Trophoblast cell (in vitro differentiated cells and primary cell): ENCODE data around the gene EPN2.
"Not testable (repeated sequence)": the region's sequence is repeated elsewhere in the genome, so short reads cannot be mapped to it uniquely, and the experiment has no call there.

Experiments
- DNase-seq, 2 donors: peaks; one replicate each; pipeline ENCODE4 v3.0.0-alpha.2; 2016
- H2AFZ ChIP-seq: 2 replicates; pipeline ENCODE4 v1.6.1; 2013; ENCODE audit warnings: low read length, moderate library complexity, mild to moderate bottlenecking; ENCODE audit not compliant: insufficient read depth, poor library complexity
- H2AK5ac ChIP-seq: 2 replicates; pipeline ENCODE4 v1.6.1; 2013; ENCODE audit warnings: mild to moderate bottlenecking, low read length
- H2BK120ac ChIP-seq: 2 replicates; pipeline ENCODE4 v1.6.1; 2013; ENCODE audit warnings: low read length, mild to moderate bottlenecking, moderate library complexity; ENCODE audit not compliant: insufficient read depth, poor library complexity
- H2BK12ac ChIP-seq: 2 replicates; pipeline ENCODE4 v1.6.1; 2013; ENCODE audit warnings: mild to moderate bottlenecking, low read length, moderate library complexity
- H2BK5ac ChIP-seq: 2 replicates; pipeline ENCODE4 v1.6.1; 2013; ENCODE audit warnings: low read length, low read depth, moderate library complexity, mild to moderate bottlenecking; ENCODE audit not compliant: poor library complexity
- H3K14ac ChIP-seq: 2 replicates; pipeline ENCODE4 v1.6.1; 2013; ENCODE audit warnings: mild to moderate bottlenecking, low read length
- H3K18ac ChIP-seq: 2 replicates; pipeline ENCODE4 v1.6.1; 2013; ENCODE audit warnings: mild to moderate bottlenecking, low read length
- H3K23ac ChIP-seq: 2 replicates; pipeline ENCODE4 v1.6.1; 2013; ENCODE audit warnings: low read length
- H3K27ac ChIP-seq: 2 replicates; pipeline ENCODE4 v1.5.1; 2013; ENCODE audit warnings: low read depth, mild to moderate bottlenecking, inconsistent platforms, low read length, moderate library complexity
- H3K27me3 ChIP-seq: 2 replicates; pipeline ENCODE4 v1.6.1; 2013; ENCODE audit warnings: inconsistent platforms, mild to moderate bottlenecking, low read length, moderate library complexity; ENCODE audit not compliant: insufficient read depth
- H3K36me3 ChIP-seq, 2 experiments: 1 replicate in 1 of 2; 2 replicates in 1 of 2; pipeline ENCODE4 v1.6.1; 2013; ENCODE audit warnings: low read length in 2 of 2, mild to moderate bottlenecking in 2 of 2, moderate library complexity in 1 of 2; ENCODE audit not compliant: insufficient read depth in 2 of 2, control insufficient read depth in 1 of 2
- H3K4ac ChIP-seq: 2 replicates; pipeline ENCODE4 v1.6.1; 2013; ENCODE audit warnings: low read depth, mild to moderate bottlenecking, low read length, moderate library complexity
- H3K4me1 ChIP-seq, 2 experiments: 1 replicate in 1 of 2; 2 replicates in 1 of 2; pipeline ENCODE4 v1.6.1; 2013; ENCODE audit warnings: low read length in 2 of 2, mild to moderate bottlenecking in 2 of 2, moderate library complexity in 1 of 2; ENCODE audit not compliant: insufficient read depth in 2 of 2, control insufficient read depth in 1 of 2
- H3K4me2 ChIP-seq: 2 replicates; pipeline ENCODE4 v1.6.1; 2013; ENCODE audit warnings: inconsistent platforms, mild to moderate bottlenecking, low read length, moderate library complexity
- H3K4me3 ChIP-seq: 2 replicates; pipeline ENCODE4 v1.5.1; 2013; ENCODE audit warnings: mild to moderate bottlenecking, low read depth, low read length, inconsistent platforms
- H3K79me1 ChIP-seq: one replicate; pipeline ENCODE4 v1.6.1; 2013; ENCODE audit warnings: low read length
- H3K79me2 ChIP-seq: 2 replicates; pipeline ENCODE4 v1.6.1; 2013; ENCODE audit warnings: low read length, mild to moderate bottlenecking; ENCODE audit not compliant: control insufficient read depth, insufficient read depth, poor library complexity
- H3K9ac ChIP-seq: 2 replicates; pipeline ENCODE4 v1.6.1; 2013; ENCODE audit warnings: mild to moderate bottlenecking, low read length
- H3K9me3 ChIP-seq: 2 replicates; pipeline ENCODE4 v1.6.1; 2013; ENCODE audit warnings: low read depth, mild to moderate bottlenecking, control low read depth, inconsistent platforms, low read length; ENCODE audit not compliant: insufficient read depth
- H4K12ac ChIP-seq: 2 replicates; pipeline ENCODE4 v1.6.1; 2013; ENCODE audit warnings: low read depth, mild to moderate bottlenecking, low read length, moderate library complexity
- H4K8ac ChIP-seq: 2 replicates; pipeline ENCODE4 v1.6.1; 2013; ENCODE audit warnings: low read depth, mild to moderate bottlenecking, low read length, moderate library complexity
- H4K91ac ChIP-seq: one replicate; pipeline ENCODE4 v1.6.1; 2013; ENCODE audit warnings: low read depth, mild to moderate bottlenecking, low read length, moderate library complexity
- WGBS: extraction: QIAGEN DNeasy Blood & Tissue Kit; methylation state at CpG from one replicate; pipeline ENCODE4 v1.1.7; 2013; ENCODE audit warnings: missing lambda C conversion rate; ENCODE audit not compliant: insufficient read length, insufficient coverage; ENCODE audit errors: extremely low coverage; 5-methylcytosine and 5-hydroxymethylcytosine counted together

EPN2 gene

DNA sequence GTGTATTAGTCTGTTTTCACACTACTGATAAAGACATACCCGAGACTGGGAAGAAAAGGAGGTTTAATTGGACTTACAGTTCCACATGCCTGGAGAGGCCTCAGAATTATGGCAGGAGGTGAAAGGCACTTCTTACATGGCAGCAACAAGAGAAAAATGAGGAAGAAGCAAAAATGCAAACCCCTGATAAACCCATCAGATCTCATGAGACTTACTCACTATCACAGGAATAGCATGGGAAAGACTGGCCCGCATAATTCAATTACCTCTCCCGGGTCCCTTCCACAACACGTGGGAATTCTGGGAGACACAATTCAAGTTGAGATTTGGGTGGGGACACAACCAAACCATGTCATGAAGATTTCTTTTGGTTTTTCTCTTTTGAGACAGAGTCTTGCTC lies 41.1 kb downstream of the EPN2 start:
- not testable (repeated sequence) for H3K9ac ChIP-seq, H3K79me2 ChIP-seq, H2AK5ac ChIP-seq, H3K4me3 ChIP-seq, H2BK120ac ChIP-seq, H3K4ac ChIP-seq, H3K9me3 ChIP-seq, H2BK12ac ChIP-seq, H4K91ac ChIP-seq, H3K4me2 ChIP-seq, H4K12ac ChIP-seq, H2BK5ac ChIP-seq, H3K4me1 ChIP-seq, H3K18ac ChIP-seq, H3K23ac ChIP-seq, H3K27me3 ChIP-seq, H3K27ac ChIP-seq, H4K8ac ChIP-seq, H2AFZ ChIP-seq, H3K79me1 ChIP-seq, H3K14ac ChIP-seq
- peak; percentile 38 to 49 for DNase-seq
- H3K36me3 ChIP-seq: peaks cover 10 to 25% of the 10 kb centered on the region in 2 experiments
- WGBS: no CpG with 5 or more reads among the region's 4 CpGs

DNA sequence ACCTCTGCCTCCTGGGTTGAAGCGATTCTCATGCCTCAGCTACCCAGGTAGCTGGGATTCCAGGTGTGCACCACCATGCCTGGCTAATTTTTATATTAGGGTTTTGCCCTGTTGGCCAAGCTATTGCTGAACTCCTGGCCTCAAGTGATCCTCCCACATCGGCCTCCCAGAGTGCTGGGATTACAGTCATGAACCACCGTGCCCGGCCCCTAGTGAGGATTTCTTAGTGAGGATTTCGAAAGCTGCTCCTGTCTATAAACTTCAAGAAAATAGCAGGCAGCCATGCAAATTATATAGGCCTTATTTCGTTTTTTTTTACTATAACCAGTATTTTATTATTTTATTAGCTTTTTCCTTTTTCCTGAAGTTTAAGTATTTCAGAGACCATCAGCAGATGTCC lies 41.6 kb downstream of the EPN2 start:
- Histone ChIP-seq H2BK120ac (no peak overlapping the region), H3K79me2 (no peaks in the 10 kb centered on the region), H2AK5ac (no peak overlapping the region), H3K79me1 (no peaks in the 10 kb centered on the region), H3K4ac (no peak overlapping the region), H3K14ac (no peak overlapping the region), H4K8ac (no peak overlapping the region), H3K4me3 (no peak overlapping the region), H3K4me2 (no peak overlapping the region), H2BK5ac (no peak overlapping the region), H4K91ac (no peak overlapping the region), H3K36me3 (peaks cover 15 to 29% of the 10 kb centered on the region in 2 experiments), H3K9me3 (peaks cover 3% of the 10 kb centered on the region), H2AFZ (no peak overlapping the region), H2BK12ac (no peak overlapping the region), H3K18ac (no peak overlapping the region), H3K27ac (no peak overlapping the region), H3K27me3 (no peaks in the 10 kb centered on the region), H3K4me1 (peaks cover 0 to 3% of the 10 kb centered on the region in 2 experiments), H3K23ac (no peak overlapping the region), H3K9ac (no peak overlapping the region), H4K12ac (no peak overlapping the region)
- no CpG with 5 or more reads among the region's 6 CpGs for WGBS
- DNase-seq: peak; percentile 16 to 20

DNA sequence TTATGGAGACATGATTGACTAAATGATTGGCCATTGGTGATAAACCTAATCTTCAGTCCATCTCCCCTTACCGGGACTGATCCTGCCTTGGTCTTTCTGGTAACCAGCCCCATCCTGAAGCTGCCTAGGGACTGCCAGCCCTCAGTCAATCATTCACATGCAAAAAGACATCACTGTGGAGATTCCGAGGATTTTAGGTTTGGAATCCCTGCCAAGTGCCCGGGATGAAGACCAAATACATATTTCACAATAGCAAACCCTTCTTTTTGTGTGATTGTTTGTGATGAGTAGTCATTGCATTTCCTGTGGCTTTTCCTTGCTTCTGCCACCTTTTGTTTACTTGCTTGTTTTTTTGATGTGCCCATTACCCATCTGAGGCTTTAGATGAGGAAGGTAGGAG lies 44.0 kb downstream of the EPN2 start:
- Histone ChIP-seq H3K14ac (no peak overlapping the region), H3K18ac (no peak overlapping the region), H3K79me1 (no peaks in the 10 kb centered on the region), H2AK5ac (no peak overlapping the region), H3K27ac (no peak overlapping the region), H4K8ac (no peak overlapping the region), H4K91ac (no peak overlapping the region), H3K4me1 (peaks cover 6 to 9% of the 10 kb centered on the region in 2 experiments), H2BK5ac (no peak overlapping the region), H3K4me2 (no peak overlapping the region), H3K36me3 (peaks cover 20 to 26% of the 10 kb centered on the region in 2 experiments), H3K9me3 (no peaks in the 10 kb centered on the region), H3K4ac (no peak overlapping the region), H3K27me3 (no peaks in the 10 kb centered on the region), H2BK120ac (no peak overlapping the region), H3K79me2 (peaks cover 2% of the 10 kb centered on the region), H2BK12ac (no peak overlapping the region), H3K9ac (no peak overlapping the region), H3K23ac (no peak overlapping the region), H2AFZ (no peak overlapping the region), H4K12ac (no peak overlapping the region), H3K4me3 (no peak overlapping the region)
- no CpG with 5 or more reads among the region's 3 CpGs for WGBS
- DNase-seq: no peak

DNA sequence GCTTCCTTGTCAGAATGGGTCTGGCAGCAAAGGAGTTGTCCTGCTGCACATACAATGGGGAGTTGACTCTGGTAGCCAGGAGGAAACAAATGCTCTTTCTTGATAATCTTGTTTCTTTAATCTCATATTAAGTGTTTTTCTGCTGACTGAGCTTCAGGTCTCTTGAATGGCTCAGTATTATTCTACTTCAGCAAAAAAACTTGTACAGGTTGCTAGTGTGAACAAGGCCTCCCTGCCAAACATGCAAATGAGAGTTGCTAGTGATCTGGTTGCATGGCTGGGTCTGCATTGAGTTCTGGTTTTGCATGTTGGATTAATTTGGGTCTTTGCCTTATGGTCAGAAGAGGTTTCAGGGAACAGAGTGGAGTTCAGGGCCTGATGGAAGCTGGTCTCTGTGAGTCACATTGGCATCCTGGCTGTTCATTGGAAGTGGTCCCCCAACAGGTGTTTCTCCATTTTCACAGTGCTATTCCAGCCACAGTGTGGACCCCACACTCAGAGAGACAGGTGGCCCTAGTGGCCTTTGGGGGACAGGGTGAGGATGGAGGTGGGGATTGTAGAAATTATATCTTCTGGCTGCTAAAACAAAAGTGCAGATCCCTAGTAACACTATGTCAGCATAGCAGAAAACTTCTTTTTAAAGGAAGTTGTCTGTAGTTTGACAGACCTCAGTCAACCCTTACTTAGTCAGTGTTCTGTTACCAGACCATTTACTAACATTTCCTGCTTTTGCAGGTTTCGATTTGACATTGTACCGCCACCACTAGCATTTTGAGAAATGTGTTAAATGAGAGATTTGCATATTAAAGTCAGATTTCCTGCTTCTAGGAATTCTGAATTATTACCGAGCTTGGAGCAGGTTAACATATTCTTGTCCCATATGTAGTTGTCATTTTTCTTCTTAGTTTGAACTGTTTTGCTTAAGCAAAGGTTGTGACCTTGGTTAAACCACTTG lies 47.1 kb downstream of the EPN2 start:
- Histone ChIP-seq H3K27ac (no peak overlapping the region), H3K4me3 (no peak overlapping the region), H2AK5ac (no peak overlapping the region), H3K9me3 (no peaks in the 10 kb centered on the region), H3K79me2 (peaks cover 4% of the 10 kb centered on the region), H2AFZ (no peak overlapping the region), H3K4ac (no peak overlapping the region), H4K91ac (no peak overlapping the region), H3K23ac (no peak overlapping the region), H3K36me3 (peaks cover 17 to 23% of the 10 kb centered on the region in 2 experiments), H3K27me3 (no peaks in the 10 kb centered on the region), H3K79me1 (peaks cover 16% of the 10 kb centered on the region), H3K4me1 (peaks cover 24 to 25% of the 10 kb centered on the region in 2 experiments), H2BK12ac (no peak overlapping the region), H3K4me2 (no peak overlapping the region), H2BK5ac (no peak overlapping the region), H4K8ac (no peak overlapping the region), H4K12ac (no peak overlapping the region), H3K14ac (no peak overlapping the region), H3K9ac (no peak overlapping the region), H3K18ac (no peak overlapping the region), H2BK120ac (no peak overlapping the region)
- no CpG with 5 or more reads among the region's 3 CpGs for WGBS
- DNase-seq: no peak
